Activated CD8-positive, alpha-beta memory T cell treated with anti-CD3 and anti-CD28 coated beads for 4 hours (primary cell): ENCODE data around the gene ABRAXAS1.
A peak's percentile ranks its signal among the peaks of the same experiment; 100 is the strongest.
"Not testable (repeated sequence)": the region's sequence is repeated elsewhere in the genome, so short reads cannot be mapped to it uniquely, and the experiment has no call there.

Experiments used
- DNase-seq, 2 donors: peaks; one replicate each; pipeline ENCODE4 v3.0.0-alpha.2; 2020; ENCODE audit warnings: low read depth in 2 of 2

ABRAXAS1 gene

GRCh38 chr4:83484500-83485461 is at the start of gene ABRAXAS1:
Gene ABRAXAS1 (minus strand): TSS chr4:83485100. CDS start chr4:83485072, 28 bp downstream.
- peak; percentile 85 for DNase-seq

DNA sequence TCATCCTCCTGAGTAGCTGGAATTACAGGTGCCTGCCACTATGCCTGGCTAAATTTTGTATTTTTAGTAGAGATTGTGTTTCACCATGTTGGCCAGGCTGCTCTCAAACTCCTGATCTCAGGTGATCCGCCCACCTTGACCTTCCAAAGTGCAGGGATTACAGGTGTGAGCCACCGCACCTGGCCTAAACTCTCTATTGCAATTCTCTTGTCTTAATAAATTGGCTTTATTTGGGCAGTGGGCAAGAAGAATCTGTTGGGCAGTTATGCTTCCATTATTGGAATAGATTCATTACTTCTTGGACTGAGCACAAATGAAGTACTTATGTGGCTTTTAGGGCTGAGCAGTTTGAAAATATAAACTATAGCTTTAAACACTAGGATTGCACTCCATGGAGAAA is 42.8 kb upstream of the ABRAXAS1 start:
- DNase-seq, result no peak

- DNase-seq, result no peak
Observed at GRCh38 chr4:83522239-83522638, 37.3 kb upstream of the ABRAXAS1 start.

DNA sequence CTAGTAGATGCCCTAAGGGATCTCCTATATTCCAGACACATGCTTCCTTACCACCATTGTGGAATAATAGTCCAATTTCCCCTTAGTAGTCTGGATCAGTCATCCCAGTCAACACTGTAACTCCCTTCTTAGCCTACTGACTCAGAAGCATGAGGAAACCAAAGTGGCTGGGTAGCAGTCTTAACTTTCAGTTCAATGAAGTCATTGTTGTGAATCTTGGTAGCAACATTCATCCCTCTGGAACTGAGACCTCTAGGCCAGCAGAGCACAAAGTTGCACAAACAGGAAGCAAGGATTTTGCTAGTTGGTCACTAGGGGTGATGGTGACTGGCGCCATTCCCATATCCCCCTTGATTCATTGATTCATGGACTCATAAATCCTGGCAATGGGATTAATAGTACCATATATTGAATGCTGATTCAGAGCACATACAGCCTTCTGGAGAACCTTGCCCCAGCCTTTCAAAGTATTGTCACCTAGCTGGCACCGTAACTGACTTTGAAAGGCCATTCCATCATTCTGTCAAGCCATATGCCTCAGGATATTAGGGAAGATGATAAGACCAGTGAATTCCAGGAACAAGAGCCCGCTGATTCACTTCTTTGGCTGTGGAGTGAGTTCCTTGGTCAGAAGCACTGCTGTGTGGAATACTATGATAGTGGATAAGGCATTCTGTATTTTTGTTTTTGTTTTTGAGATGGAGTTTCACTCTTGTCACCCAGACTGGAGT is 31.3 kb upstream of the ABRAXAS1 start:
- DNase-seq, result no peak

DNA sequence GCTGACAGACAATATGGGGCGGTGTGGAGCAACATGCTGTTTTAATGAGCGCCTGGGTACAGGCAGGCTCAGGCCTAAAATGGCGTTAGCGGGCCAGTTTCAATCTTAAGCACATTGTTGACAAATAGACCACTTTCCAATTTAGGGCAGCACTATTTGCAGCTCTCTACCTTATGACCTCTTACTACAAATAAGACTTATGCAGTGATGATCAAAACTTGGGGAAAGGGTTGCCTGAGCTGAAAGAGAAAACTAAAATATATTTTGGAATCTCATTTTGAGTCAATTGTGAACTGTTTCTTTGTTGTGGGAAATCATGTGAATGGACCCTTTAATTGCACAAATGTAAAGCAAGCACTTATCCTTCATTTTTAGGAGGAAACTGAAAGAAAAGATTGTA is 25.5 kb upstream of the ABRAXAS1 start:
- no peak for DNase-seq

GRCh38 chr4:83509156-83509585 is 24.3 kb upstream of the ABRAXAS1 start:
- peak in 1 of 2 donors; percentile 11 for DNase-seq

GRCh38 chr4:83504996-83505395 is 20.1 kb upstream of the ABRAXAS1 start:
- no peak for DNase-seq

- no peak for DNase-seq
Observed at GRCh38 chr4:83504503-83504902, 19.6 kb upstream of the ABRAXAS1 start.

GRCh38 chr4:83503974-83504373 is 19.1 kb upstream of the ABRAXAS1 start:
- DNase-seq, result no peak

- DNase-seq, result not testable (repeated sequence)
Observed at GRCh38 chr4:83501671-83502070, 16.8 kb upstream of the ABRAXAS1 start.

- DNase-seq, result no peak
Observed at GRCh38 chr4:83498187-83498586, 13.3 kb upstream of the ABRAXAS1 start.

DNA sequence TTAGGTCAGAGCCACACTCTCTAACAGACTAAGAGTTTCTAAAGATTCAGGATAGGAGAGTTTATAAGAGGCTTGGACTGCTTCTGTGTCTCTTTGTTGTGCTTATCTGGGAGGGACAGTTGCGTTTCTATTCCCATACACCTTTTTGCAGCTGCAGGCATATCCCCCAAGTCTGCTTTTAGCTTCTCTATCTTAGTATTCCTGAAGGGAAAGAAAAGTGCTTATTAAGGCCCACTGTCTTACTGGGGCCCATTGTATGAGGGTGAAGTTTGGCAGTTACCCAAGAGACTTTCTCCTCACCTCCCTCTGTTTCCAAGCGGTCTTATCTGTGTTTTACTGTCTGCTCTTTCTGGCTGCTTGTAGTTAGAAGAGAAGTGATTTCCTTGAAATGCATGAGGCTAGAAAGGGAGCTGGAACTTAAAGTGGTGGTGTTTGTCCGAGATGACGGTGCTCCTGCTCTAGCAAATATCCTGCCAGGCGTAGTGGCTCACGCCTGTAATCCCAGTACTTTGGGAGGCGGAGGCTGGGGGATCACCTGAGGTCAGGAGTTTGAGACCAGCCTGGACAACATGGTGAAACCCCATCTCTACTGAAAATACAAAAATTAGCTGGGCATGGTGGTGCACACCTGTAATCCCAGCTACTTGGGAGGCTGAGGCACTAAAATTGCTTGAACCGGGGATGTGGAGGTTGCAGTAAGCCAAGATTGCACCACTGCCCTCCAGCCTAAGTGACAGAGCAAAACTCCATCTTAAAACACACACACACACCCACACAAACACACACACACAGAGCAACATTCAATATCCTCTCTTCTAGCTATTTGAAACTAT is 11.4 kb upstream of the ABRAXAS1 start:
- not testable (repeated sequence) for DNase-seq

- no peak for DNase-seq
Observed at GRCh38 chr4:83490876-83491450, 6.1 kb upstream of the ABRAXAS1 start.

DNA sequence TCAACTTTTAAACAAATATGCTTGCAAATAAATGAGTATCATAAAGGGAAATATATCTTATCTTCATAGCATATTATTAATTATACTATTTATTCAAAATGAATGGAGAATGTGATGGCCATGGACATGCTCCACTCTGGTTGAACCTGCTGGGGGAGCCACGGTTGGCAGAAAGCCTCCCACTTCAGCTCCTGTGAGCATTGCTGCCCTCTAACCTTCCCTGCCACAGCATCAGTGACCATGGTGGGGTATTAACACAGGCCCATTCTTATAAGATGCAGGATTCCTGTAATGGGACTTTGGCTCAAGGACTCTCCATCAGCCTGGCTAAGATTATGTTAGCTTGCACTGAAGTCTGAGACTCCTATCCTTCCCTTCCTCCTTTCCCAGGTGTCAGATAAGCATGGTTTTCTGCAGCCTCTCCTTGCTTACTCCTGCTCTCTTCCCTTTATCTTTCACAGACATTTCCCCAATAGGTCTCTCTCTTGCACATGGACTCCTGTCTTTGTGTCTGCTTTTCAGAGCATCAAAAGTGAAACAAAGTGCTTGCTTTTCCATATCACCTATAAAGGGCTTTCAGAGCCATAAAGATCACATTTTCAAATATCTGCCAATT is 4.9 kb upstream of the ABRAXAS1 start:
- no peak for DNase-seq

GRCh38 chr4:83486457-83487129 is 1.7 kb upstream of the ABRAXAS1 start:
- no peak for DNase-seq

DNA sequence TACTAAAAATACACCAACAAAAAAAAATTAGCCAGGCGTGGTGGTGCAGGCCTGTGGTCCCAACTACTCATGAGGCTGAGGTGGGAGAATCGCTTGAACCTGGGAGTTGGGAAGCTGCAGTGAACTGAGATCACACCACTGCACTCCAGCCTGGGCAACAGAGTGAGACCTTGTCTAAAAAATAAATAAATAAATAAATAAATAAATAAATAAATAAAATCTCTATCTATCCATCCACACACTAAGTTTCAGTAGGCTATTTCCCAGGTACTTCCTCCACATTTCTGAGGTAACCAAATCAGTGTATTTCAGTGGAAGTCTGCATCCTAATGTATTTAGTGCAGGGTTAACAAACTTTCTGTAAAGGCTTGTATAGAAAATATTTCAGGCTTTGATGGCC is 10.9 kb downstream of the ABRAXAS1 start:
- DNase-seq, result no peak

GRCh38 chr4:83473423-83473822 is 11.5 kb downstream of the ABRAXAS1 start:
- DNase-seq, result no peak

- DNase-seq, result no peak
Observed at GRCh38 chr4:83456184-83456501, 28.8 kb downstream of the ABRAXAS1 start.

DNA sequence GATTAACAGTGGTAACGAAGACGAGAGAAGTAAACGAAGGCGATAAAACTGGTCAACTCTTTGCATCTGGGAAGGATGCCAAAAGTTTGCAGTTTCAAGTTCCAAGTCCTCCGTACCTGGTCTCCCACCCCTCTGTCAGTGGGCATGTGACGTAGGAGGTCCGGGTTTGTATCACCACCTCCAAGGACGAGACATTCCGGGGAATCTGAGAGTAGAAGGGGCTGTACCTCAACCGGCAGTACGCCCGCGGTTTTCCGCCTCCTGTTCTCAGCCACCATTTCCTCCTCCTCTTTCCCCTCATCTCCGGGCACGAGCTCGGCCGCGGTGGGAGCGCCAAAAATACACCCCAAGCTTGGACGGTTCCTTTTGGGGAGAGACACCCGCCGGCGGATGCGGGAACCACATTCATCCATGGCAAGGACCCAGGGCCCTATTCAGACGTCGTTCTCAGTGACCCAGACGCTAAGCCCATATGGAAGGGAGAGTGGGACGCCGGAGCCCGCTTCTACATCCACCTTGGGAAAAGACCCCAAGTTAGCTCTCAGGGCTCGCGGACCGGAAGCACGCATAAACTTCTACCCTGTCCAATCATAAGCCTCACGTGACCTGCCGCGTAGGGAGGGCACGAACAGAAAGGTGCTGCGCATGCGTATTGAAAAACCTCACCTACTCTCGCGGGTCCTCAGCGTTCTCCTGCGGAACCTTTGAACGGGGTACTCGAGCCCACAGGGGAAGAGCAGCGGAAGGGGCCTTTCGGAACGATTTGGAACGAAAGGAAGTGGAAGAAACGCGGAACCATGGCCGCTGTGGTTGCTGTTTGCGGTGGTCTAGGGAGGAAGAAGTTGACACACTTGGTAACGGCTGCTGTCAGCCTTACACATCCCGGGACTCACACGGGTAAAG is 29.4 kb downstream of the ABRAXAS1 start, which contains the start of the genes HELQ and MRPS18C:
Gene HELQ, minus strand, starts transcription at position 543 of the 903 bp plus-strand sequence. Its CDS starts 130 bp downstream, at position 413.
Gene MRPS18C, plus strand, starts transcription at position 778 of the 903 bp plus-strand sequence. Its CDS starts 20 bp downstream, at position 798.
- DNase-seq, result peak; percentile 89 to 94
